SK-N-SH (cell line): ENCODE results near the gene CPA3.

Source experiments
- CTCF ChIP-seq: fragments of 200-600 bp; sonication (generic); IDR thresholded peaks from 2 replicates; pipeline ENCODE4 v1.6.1; 2017; ENCODE audit warnings: antibody characterized with exemption, mild to moderate bottlenecking, moderate library complexity
- ELF1 ChIP-seq: IDR thresholded peaks from 2 replicates; pipeline ENCODE4 v1.4.0; 2012
- FOXM1 ChIP-seq: IDR thresholded peaks from 2 replicates; pipeline ENCODE4 v1.4.0; 2012; ENCODE audit warnings: low read depth, mild to moderate bottlenecking
- MAX ChIP-seq: IDR thresholded peaks from 2 replicates; pipeline ENCODE4 v1.4.0; 2012; ENCODE audit warnings: low read depth
- POLR2AphosphoS5 ChIP-seq: IDR thresholded peaks from 2 replicates; pipeline ENCODE4 v1.6.1; 2012; ENCODE audit warnings: low read depth, low read length
- SMC3 ChIP-seq: IDR thresholded peaks from 2 replicates; pipeline ENCODE4 v1.6.1; 2012; ENCODE audit warnings: low read depth, low read length, improper control_type of control experiment
- TAF1 ChIP-seq: IDR thresholded peaks from 2 replicates; pipeline ENCODE4 v1.6.1; 2012; ENCODE audit warnings: low read depth, mild to moderate bottlenecking, low read length, moderate library complexity, borderline replicate concordance
- TEAD4 ChIP-seq: IDR thresholded peaks from 2 replicates; pipeline ENCODE4 v1.4.0; 2012; ENCODE audit warnings: mild to moderate bottlenecking, borderline replicate concordance; ENCODE audit not compliant: insufficient read depth

DNA sequence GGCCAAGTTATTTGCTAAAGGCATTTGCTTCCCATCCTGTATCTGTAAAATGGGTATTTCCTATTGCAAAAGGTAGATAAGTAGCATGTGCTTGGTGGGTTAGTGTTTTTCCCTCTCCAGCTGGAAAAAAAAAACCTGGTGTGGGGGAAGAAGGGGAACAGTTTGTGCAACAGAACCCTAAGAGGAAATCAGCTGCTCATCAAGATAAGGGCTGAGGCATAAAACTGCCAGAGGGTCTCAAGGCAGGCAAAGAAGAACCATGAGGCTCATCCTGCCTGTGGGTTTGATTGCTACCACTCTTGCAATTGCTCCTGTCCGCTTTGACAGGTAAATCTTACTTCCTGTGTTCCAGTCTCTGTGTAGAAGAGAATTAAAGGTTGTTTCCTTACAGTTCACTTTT lies at the start of gene CPA3:
- TF ChIP-seq CTCF (no peak), FOXM1 (no peak), TAF1 (no peak), MAX (no peak), TEAD4 (no peak), POLR2AphosphoS5 (no peak), ELF1 (no peak), SMC3 (no peak)
